Trophoblast cell (in vitro differentiated cells and primary cell): ENCODE measurements around the gene IZUMO4.

Experiments
- DNase-seq, 2 donors: peaks; one replicate each; pipeline ENCODE4 v3.0.0-alpha.2; 2016
- H2AFZ ChIP-seq: 2 replicates; pipeline ENCODE4 v1.6.1; 2013; ENCODE audit warnings: low read length, moderate library complexity, mild to moderate bottlenecking; ENCODE audit not compliant: insufficient read depth, poor library complexity
- H2AK5ac ChIP-seq: 2 replicates; pipeline ENCODE4 v1.6.1; 2013; ENCODE audit warnings: mild to moderate bottlenecking, low read length
- H2BK120ac ChIP-seq: 2 replicates; pipeline ENCODE4 v1.6.1; 2013; ENCODE audit warnings: low read length, mild to moderate bottlenecking, moderate library complexity; ENCODE audit not compliant: insufficient read depth, poor library complexity
- H2BK12ac ChIP-seq: 2 replicates; pipeline ENCODE4 v1.6.1; 2013; ENCODE audit warnings: mild to moderate bottlenecking, low read length, moderate library complexity
- H2BK5ac ChIP-seq: 2 replicates; pipeline ENCODE4 v1.6.1; 2013; ENCODE audit warnings: low read length, low read depth, moderate library complexity, mild to moderate bottlenecking; ENCODE audit not compliant: poor library complexity
- H3K14ac ChIP-seq: 2 replicates; pipeline ENCODE4 v1.6.1; 2013; ENCODE audit warnings: mild to moderate bottlenecking, low read length
- H3K18ac ChIP-seq: 2 replicates; pipeline ENCODE4 v1.6.1; 2013; ENCODE audit warnings: mild to moderate bottlenecking, low read length
- H3K23ac ChIP-seq: 2 replicates; pipeline ENCODE4 v1.6.1; 2013; ENCODE audit warnings: low read length
- H3K27ac ChIP-seq: 2 replicates; pipeline ENCODE4 v1.5.1; 2013; ENCODE audit warnings: low read depth, mild to moderate bottlenecking, inconsistent platforms, low read length, moderate library complexity
- H3K27me3 ChIP-seq: 2 replicates; pipeline ENCODE4 v1.6.1; 2013; ENCODE audit warnings: inconsistent platforms, mild to moderate bottlenecking, low read length, moderate library complexity; ENCODE audit not compliant: insufficient read depth
- H3K36me3 ChIP-seq, 2 experiments: 1 replicate in 1 of 2; 2 replicates in 1 of 2; pipeline ENCODE4 v1.6.1; 2013; ENCODE audit warnings: low read length in 2 of 2, mild to moderate bottlenecking in 2 of 2, moderate library complexity in 1 of 2; ENCODE audit not compliant: insufficient read depth in 2 of 2, control insufficient read depth in 1 of 2
- H3K4ac ChIP-seq: 2 replicates; pipeline ENCODE4 v1.6.1; 2013; ENCODE audit warnings: low read depth, mild to moderate bottlenecking, low read length, moderate library complexity
- H3K4me1 ChIP-seq, 2 experiments: 1 replicate in 1 of 2; 2 replicates in 1 of 2; pipeline ENCODE4 v1.6.1; 2013; ENCODE audit warnings: low read length in 2 of 2, mild to moderate bottlenecking in 2 of 2, moderate library complexity in 1 of 2; ENCODE audit not compliant: insufficient read depth in 2 of 2, control insufficient read depth in 1 of 2
- H3K4me2 ChIP-seq: 2 replicates; pipeline ENCODE4 v1.6.1; 2013; ENCODE audit warnings: inconsistent platforms, mild to moderate bottlenecking, low read length, moderate library complexity
- H3K4me3 ChIP-seq: 2 replicates; pipeline ENCODE4 v1.5.1; 2013; ENCODE audit warnings: mild to moderate bottlenecking, low read depth, low read length, inconsistent platforms
- H3K79me1 ChIP-seq: one replicate; pipeline ENCODE4 v1.6.1; 2013; ENCODE audit warnings: low read length
- H3K79me2 ChIP-seq: 2 replicates; pipeline ENCODE4 v1.6.1; 2013; ENCODE audit warnings: low read length, mild to moderate bottlenecking; ENCODE audit not compliant: control insufficient read depth, insufficient read depth, poor library complexity
- H3K9ac ChIP-seq: 2 replicates; pipeline ENCODE4 v1.6.1; 2013; ENCODE audit warnings: mild to moderate bottlenecking, low read length
- H3K9me3 ChIP-seq: 2 replicates; pipeline ENCODE4 v1.6.1; 2013; ENCODE audit warnings: low read depth, mild to moderate bottlenecking, control low read depth, inconsistent platforms, low read length; ENCODE audit not compliant: insufficient read depth
- H4K12ac ChIP-seq: 2 replicates; pipeline ENCODE4 v1.6.1; 2013; ENCODE audit warnings: low read depth, mild to moderate bottlenecking, low read length, moderate library complexity
- H4K8ac ChIP-seq: 2 replicates; pipeline ENCODE4 v1.6.1; 2013; ENCODE audit warnings: low read depth, mild to moderate bottlenecking, low read length, moderate library complexity
- H4K91ac ChIP-seq: one replicate; pipeline ENCODE4 v1.6.1; 2013; ENCODE audit warnings: low read depth, mild to moderate bottlenecking, low read length, moderate library complexity
- WGBS: extraction: QIAGEN DNeasy Blood & Tissue Kit; methylation state at CpG from one replicate; pipeline ENCODE4 v1.1.7; 2013; ENCODE audit warnings: missing lambda C conversion rate; ENCODE audit not compliant: insufficient read length, insufficient coverage; ENCODE audit errors: extremely low coverage; 5-methylcytosine and 5-hydroxymethylcytosine counted together

Gene IZUMO4

DNA sequence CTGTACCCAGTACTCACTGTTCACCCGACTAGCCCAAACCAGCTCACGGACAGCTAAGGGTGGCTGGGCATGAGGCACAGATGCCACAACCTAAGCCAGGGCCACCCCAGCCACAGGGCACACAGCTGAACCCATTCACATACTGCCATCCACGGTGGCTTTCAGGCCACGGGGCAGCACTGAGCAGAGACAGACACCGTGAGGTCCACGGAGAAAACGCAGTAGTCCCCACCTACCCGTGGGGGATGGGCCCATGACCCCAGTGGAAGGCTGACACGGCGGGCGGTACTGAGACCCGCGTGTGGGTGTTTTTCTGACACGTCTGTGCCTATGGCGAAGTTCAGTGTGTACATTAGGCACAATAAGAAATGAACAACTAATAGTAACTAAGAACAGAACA, 25.5 kb downstream of the IZUMO4 start:
- Histone ChIP-seq H3K9ac (no peak overlapping the region), H2BK120ac (no peak overlapping the region), H2AFZ (no peak overlapping the region), H3K23ac (no peak overlapping the region), H3K79me1 (no peaks in the 10 kb centered on the region), H3K36me3 (peaks cover 86 to 87% of the 10 kb centered on the region in 2 experiments), H2BK5ac (no peak overlapping the region), H3K9me3 (peaks cover 2% of the 10 kb centered on the region), H2BK12ac (no peak overlapping the region), H3K27me3 (no peaks in the 10 kb centered on the region), H4K91ac (no peak overlapping the region), H3K14ac (no peak overlapping the region), H4K12ac (no peak overlapping the region), H4K8ac (no peak overlapping the region), H3K4me3 (no peak overlapping the region), H3K4me2 (no peak overlapping the region), H2AK5ac (no peak overlapping the region), H3K27ac (no peak overlapping the region), H3K4ac (no peak overlapping the region), H3K79me2 (no peaks in the 10 kb centered on the region), H3K4me1 (no peaks in the 10 kb centered on the region), H3K18ac (no peak overlapping the region)
- no peak for DNase-seq
- no CpG with 5 or more reads among the region's 15 CpGs for WGBS

DNA sequence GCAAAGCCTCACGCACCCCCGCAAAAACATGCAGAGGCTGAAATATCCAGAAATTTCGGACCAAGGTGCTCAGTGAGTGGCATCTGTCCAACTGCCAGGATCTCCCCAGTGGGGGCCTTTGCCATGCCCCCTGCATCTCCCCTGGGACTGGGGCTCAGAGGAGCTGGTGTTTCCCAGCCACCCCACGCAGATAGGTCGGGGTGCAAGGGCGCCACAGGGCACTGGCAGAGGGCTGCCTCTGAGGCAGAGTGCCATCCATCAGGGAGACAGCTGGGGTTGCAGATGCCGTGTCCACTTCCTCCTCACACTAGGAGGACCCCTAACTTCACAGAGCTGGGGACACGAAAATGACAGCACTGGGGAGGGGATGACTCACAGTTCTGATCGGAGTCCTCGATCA, 26.3 kb downstream of the IZUMO4 start:
- Histone ChIP-seq H3K27me3 (no peaks in the 10 kb centered on the region), H2BK5ac (no peak overlapping the region), H4K12ac (no peak overlapping the region), H3K4ac (no peak overlapping the region), H3K9ac (no peak overlapping the region), H2AK5ac (no peak overlapping the region), H3K27ac (no peak overlapping the region), H3K18ac (no peak overlapping the region), H3K4me2 (no peak overlapping the region), H3K79me1 (no peaks in the 10 kb centered on the region), H4K91ac (no peak overlapping the region), H3K23ac (no peak overlapping the region), H3K4me3 (no peak overlapping the region), H3K79me2 (no peaks in the 10 kb centered on the region), H2BK120ac (no peak overlapping the region), H3K36me3 (peaks cover 86 to 87% of the 10 kb centered on the region in 2 experiments), H3K9me3 (peaks cover 2% of the 10 kb centered on the region), H2BK12ac (no peak overlapping the region), H3K14ac (no peak overlapping the region), H4K8ac (no peak overlapping the region), H3K4me1 (no peaks in the 10 kb centered on the region), H2AFZ (no peak overlapping the region)
- DNase-seq, result no peak
- WGBS, result no CpG with 5 or more reads among the region's 10 CpGs

DNA sequence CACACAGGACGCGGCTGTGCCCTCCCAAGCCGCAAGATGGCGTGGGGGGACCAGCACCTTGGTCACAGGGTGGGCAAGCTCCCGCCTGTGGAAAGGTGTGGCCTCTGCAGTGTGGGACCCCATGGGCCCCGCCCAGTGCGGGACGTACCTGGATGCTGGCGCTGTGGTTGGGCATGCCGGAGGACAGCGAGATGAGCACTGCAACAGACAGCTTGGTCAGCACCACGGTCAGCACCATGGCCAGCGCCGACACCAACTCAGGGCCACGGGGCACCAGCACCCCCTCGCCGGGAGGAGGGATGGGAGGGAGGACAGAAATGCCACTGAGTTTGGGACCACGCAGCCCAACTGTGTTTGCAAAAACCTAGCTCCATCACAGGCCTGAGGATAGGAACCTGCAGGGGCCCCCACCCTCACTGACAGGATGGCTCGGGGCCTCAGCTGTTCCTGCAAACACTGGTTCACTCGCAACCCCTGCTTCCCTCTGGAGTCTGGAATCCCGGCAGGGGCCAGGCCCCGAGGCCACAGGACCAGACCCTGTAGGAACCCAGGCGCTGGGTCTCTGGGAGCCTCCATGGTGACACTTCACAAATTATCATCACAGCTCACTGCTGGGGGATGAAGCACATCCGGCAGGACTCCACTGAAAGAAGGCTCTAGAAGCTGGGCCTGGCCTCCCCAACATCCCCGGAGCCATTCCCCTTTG, 27.1 kb downstream of the IZUMO4 start:
- H2AK5ac ChIP-seq, result no peak overlapping the region
- no peak overlapping the region for H2BK12ac ChIP-seq
- H3K27ac ChIP-seq, result no peak overlapping the region
- H3K9me3 ChIP-seq, result peaks cover 2% of the 10 kb centered on the region
- peaks cover 81% of the 10 kb centered on the region in 2 experiments for H3K36me3 ChIP-seq
- no peaks in the 10 kb centered on the region for H3K79me2 ChIP-seq
- H2BK120ac ChIP-seq, result no peak overlapping the region
- no peaks in the 10 kb centered on the region for H3K27me3 ChIP-seq
- no peak overlapping the region for H2AFZ ChIP-seq
- no peak overlapping the region for H4K8ac ChIP-seq
- no peak overlapping the region for H4K12ac ChIP-seq
- H3K4me3 ChIP-seq, result peak overlapping the region; percentile 54
- no peak overlapping the region for H3K4me2 ChIP-seq
- H3K23ac ChIP-seq, result no peak overlapping the region
- no peak overlapping the region for H2BK5ac ChIP-seq
- no peaks in the 10 kb centered on the region for H3K4me1 ChIP-seq
- no peak overlapping the region for H3K9ac ChIP-seq
- no peak overlapping the region for H3K4ac ChIP-seq
- DNase-seq, result peak in 1 of 2 donors; percentile 10
- no peak overlapping the region for H4K91ac ChIP-seq
- no CpG with 5 or more reads among the region's 25 CpGs for WGBS
- no peaks in the 10 kb centered on the region for H3K79me1 ChIP-seq
- no peak overlapping the region for H3K14ac ChIP-seq
- no peak overlapping the region for H3K18ac ChIP-seq

DNA sequence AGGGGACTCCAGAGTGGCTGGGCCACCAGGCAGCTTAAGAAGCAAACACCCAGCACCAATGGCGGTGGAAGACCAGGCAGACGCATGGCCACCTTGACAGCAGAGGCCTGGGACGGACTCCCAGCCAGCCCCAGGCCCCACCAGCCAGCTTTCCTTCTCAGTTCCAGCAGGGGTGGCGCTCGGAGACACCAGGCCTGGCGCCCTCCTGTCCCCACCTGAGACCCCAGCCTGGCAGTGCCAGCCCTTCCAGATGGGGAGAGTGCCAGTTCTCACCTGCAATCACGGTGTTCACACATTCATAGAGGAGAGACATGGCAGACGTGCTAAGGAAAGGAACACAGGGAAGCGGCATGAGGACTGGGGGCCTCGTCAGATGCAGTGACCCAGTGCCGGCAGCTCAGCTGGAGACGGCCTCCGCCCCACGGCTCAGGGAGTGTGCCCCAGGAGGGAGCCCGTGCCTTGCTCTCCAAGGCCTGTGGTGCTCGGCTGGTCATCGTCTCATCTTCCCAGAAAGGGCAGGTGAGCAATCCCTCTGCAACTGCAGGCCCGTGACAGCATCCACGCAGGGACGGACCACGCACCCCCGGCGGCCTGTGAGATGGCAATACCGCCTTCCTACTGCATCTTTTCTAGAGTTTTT, 30.3 kb downstream of the IZUMO4 start:
- Histone ChIP-seq H2BK5ac (no peak overlapping the region), H3K4me3 (no peak overlapping the region), H3K36me3 (peaks cover 83 to 85% of the 10 kb centered on the region in 2 experiments), H3K23ac (no peak overlapping the region), H3K14ac (no peak overlapping the region), H4K91ac (no peak overlapping the region), H3K18ac (no peak overlapping the region), H2AFZ (no peak overlapping the region), H3K79me2 (no peaks in the 10 kb centered on the region), H2BK12ac (no peak overlapping the region), H3K4ac (no peak overlapping the region), H3K27ac (no peak overlapping the region), H3K4me2 (no peak overlapping the region), H3K27me3 (no peaks in the 10 kb centered on the region), H2BK120ac (no peak overlapping the region), H3K9me3 (peaks cover 7% of the 10 kb centered on the region), H4K12ac (no peak overlapping the region), H3K4me1 (no peaks in the 10 kb centered on the region), H2AK5ac (no peak overlapping the region), H3K9ac (no peak overlapping the region), H3K79me1 (no peaks in the 10 kb centered on the region), H4K8ac (no peak overlapping the region)
- no CpG with 5 or more reads among the region's 24 CpGs for WGBS
- DNase-seq, result no peak
